PC-3 (cell line): Measurements from ENCODE around the gene ZIC4. TPM values are rescaled to one million over a fixed set of nuclear protein-coding genes. Genes with fewer than 3 reads are reported as not detected.

Source experiments
- ATAC-seq: fragments of 200-7000 bp; cut with Tn5 transposase; 2 replicates; pipeline ENCODE4 v1.9.1; 2020; ENCODE audit warnings: mild to moderate bottlenecking, moderate library complexity
- BruUV-seq: library from RNA; stranded (reverse); fragments of 400-500 nt; replicated peaks from 2 replicates; lab custom pipeline; 2021; lab: Mats Ljungman, UMichigan
- CTCF ChIA-PET: fragments of 300-600 bp; sonication (Branson Sonifier 250); formaldehyde crosslinking; loops from one replicate; lab custom pipeline; 2022; ENCODE audit warnings: antibody characterized with exemption; lab: Charles Lee
- POLR2A ChIA-PET: fragments of 300-600 bp; sonication (Branson Sonifier 250); formaldehyde crosslinking; loops from one replicate; lab custom pipeline; 2022; ENCODE audit warnings: antibody characterized with exemption; ENCODE audit not compliant: unreplicated experiment; lab: Charles Lee
- DNase-seq: peaks from one replicate; pipeline ENCODE4 v3.0.0-alpha.2; 2015
- H2AFZ ChIP-seq: fragments of 300-600 bp; sonication (generic); 2 replicates; pipeline ENCODE4 v1.6.0; 2016; ENCODE audit warnings: antibody characterized with exemption, low read length
- H3F3A ChIP-seq: fragments of 300-600 bp; sonication (generic); one replicate; pipeline ENCODE4 v1.6.0; 2017; ENCODE audit warnings: antibody characterized with exemption, low read length, control low read depth, mild to moderate bottlenecking; ENCODE audit not compliant: unreplicated experiment
- H3K27ac ChIP-seq: fragments of 300-600 bp; sonication (generic); 2 replicates; pipeline ENCODE4 v1.5.1; 2016; ENCODE audit warnings: mild to moderate bottlenecking, low read length
- H3K27me3 ChIP-seq: fragments of 300-600 bp; sonication (generic); 2 replicates; pipeline ENCODE4 v1.6.1; 2016; ENCODE audit warnings: low read length, mixed read lengths
- H3K36me3 ChIP-seq: fragments of 300-600 bp; sonication (generic); 2 replicates; pipeline ENCODE4 v1.6.1; 2016; ENCODE audit warnings: low read depth, mixed run types, low read length, mixed read lengths
- H3K4me1 ChIP-seq: fragments of 300-600 bp; sonication (generic); 2 replicates; pipeline ENCODE4 v1.5.1; 2016; ENCODE audit warnings: low read length; ENCODE audit not compliant: insufficient read depth
- H3K4me2 ChIP-seq: fragments of 300-600 bp; sonication (generic); 2 replicates; pipeline ENCODE4 v1.6.0; 2016; ENCODE audit warnings: low read length
- H3K4me3 ChIP-seq: fragments of 300-600 bp; sonication (generic); 2 replicates; pipeline ENCODE4 v1.5.1; 2016; ENCODE audit warnings: mild to moderate bottlenecking, low read length, mixed read lengths
- H3K79me2 ChIP-seq: fragments of 300-600 bp; sonication (generic); 2 replicates; pipeline ENCODE4 v1.6.1; 2017; ENCODE audit warnings: low read length, mixed read lengths
- H3K9ac ChIP-seq: fragments of 300-600 bp; sonication (generic); 2 replicates; pipeline ENCODE4 v1.6.0; 2016; ENCODE audit warnings: mild to moderate bottlenecking, low read length
- H3K9me2 ChIP-seq: fragments of 300-600 bp; sonication (generic); replicated peaks from 2 replicates; pipeline ENCODE4 v1.6.1; 2016; ENCODE audit warnings: mixed run types, low read length, mixed read lengths
- H3K9me3 ChIP-seq: fragments of 300-600 bp; sonication (generic); 2 replicates; pipeline ENCODE4 v1.6.1; 2016; ENCODE audit warnings: low read length, mixed read lengths
- H4K20me1 ChIP-seq: fragments of 300-600 bp; sonication (generic); 2 replicates; pipeline ENCODE4 v1.6.1; 2016; ENCODE audit warnings: low read length, mixed read lengths
- CTCF ChIP-seq: fragments of 300-600 bp; sonication (generic); conservative IDR thresholded peaks from 2 replicates; pipeline ENCODE4 v1.5.1; 2017; ENCODE audit warnings: antibody characterized with exemption, low read depth, mild to moderate bottlenecking, low read length
- EZH2 ChIP-seq: fragments of 300-600 bp; sonication (generic); IDR thresholded peaks from one replicate; pipeline ENCODE4 v1.6.1; 2017; ENCODE audit warnings: antibody characterized with exemption, mild to moderate bottlenecking, low read length; ENCODE audit not compliant: unreplicated experiment
- EZH2phosphoT487 ChIP-seq: fragments of 300-600 bp; sonication (generic); IDR thresholded peaks from 2 replicates; pipeline ENCODE4 v1.6.1; 2018; ENCODE audit warnings: mild to moderate bottlenecking, antibody characterized with exemption, low read length, borderline replicate concordance
- intact Hi-C: fragments of 100-400 bp; cut with micrococcal nuclease; formaldehyde crosslinking; loops from 2 replicates; pipeline ENCODE4 v1.9.0; 2023
- total RNA-seq: library from RNA; depleted of rRNA; stranded (reverse); fragments of >200 nt; gene quantifications from 2 replicates; pipeline ENCODE4 v1.2.3, GENCODE V29; 2014

The ZIC4 gene
- total RNA-seq, 1 experiment from 2014 or later, result not detected

DNA sequence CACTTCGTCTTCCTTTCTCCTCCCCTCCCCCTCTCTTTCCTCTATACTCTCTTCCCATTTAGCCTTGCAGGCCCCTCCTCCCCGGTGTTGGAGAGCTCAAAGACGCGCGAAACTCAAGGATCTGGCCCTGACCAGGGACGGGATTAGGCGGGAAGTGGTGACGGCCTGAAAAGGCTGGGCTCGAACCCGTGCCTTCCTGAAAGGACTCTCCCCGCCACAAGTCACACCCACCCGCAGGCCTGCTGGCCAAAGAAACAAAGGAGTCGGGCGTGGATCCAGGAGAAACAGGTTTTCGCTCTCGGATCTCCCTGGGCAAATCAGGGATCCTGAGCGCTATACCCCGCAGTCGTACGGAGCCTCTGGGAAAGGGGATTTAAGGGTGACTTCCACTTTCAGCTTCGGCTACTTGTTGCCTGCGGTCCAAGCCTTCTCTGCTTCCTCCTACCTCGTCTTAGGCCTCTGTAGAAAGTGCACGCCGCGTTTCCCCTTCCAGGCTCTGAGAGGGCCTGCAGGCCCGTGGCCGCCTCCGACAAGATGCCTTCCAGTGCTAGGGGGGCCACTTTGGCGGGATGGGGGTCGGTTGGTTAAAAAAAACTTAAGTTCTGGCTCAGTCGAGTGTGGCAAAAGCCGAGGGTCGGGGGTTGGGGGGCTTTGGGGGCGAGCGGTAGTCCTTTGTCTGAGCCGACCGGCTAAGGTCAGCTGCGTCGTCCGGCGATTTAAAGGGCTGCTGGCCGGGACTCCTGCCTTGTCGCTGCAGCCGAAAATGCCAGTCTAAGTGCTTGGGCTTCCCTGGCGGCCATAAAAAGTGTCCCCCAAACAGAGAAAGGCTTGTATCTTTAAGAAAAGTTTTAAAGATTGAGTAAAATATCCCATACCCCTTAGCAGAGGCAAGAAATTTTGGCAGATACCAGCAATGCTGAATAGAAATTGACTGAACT, 8.2 kb downstream of the ZIC4 start:
- Histone ChIP-seq H3K9me2 (no peaks in the 10 kb centered on the region), H3K9ac (no peak overlapping the region), H3K36me3 (no peaks in the 10 kb centered on the region), H3K4me3 (no peak overlapping the region), H2AFZ (no peak overlapping the region), H3K27ac (no peak overlapping the region), H3K79me2 (no peaks in the 10 kb centered on the region), H4K20me1 (no peaks in the 10 kb centered on the region), H3K4me1 (no peaks in the 10 kb centered on the region), H3K4me2 (no peak overlapping the region), H3F3A (no peaks in the 10 kb centered on the region), H3K9me3 (no peaks in the 10 kb centered on the region), H3K27me3 (peaks cover 42% of the 10 kb centered on the region)
- ChIA-PET CTCF (no interaction called here), POLR2A (no interaction called here)
- BruUV-seq, result no TSS peak
- intact Hi-C loops, result no loop called here
- ATAC-seq, result no peak
- TF ChIP-seq CTCF (no peak), EZH2 (no peak), EZH2phosphoT487 (no peak)
- DNase-seq, result no peak

DNA sequence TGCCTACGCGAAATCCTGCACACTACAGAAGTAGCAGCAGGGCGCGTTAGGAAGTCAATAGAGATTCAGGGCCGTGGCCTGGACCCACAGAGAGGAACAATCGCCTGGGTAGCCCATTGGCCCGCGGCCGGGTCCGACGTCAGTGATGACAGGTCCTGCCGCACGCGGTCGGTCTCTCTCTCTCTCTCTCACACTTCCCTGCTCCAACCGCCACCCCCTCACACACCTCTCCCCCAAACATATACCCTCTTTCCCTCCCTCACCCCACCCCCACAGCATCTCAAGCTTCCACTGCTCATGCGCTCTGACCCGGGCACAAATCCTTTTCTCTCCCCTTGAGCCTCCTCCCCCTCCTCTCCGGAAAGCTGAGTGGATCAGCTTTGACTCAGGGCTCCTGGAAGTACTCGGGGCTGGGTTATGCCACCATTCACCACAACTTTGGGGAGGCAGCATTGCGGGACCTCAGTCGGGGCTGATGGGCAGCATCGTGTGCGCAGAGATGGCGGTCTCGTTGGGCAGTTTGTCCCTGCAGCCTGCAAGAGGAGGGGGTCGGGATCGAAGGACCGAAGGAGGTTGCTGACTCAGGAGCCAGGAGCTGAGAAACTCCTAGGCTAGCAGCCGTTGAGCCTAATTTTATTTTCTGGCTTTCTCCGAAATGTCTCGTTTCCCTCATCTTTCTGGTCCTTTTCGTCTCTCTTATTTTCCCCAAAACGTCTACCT, 9.0 kb downstream of the ZIC4 start:
- intact Hi-C loops, result no loop called here
- no TSS peak for BruUV-seq
- ATAC-seq (no peak), DNase-seq (no peak)
- POLR2A ChIA-PET, result no interaction called here
- H3K27ac ChIP-seq, result no peak overlapping the region
- H3K4me1 ChIP-seq, result no peaks in the 10 kb centered on the region
- TF ChIP-seq EZH2phosphoT487 (no peak), EZH2 (no peak), CTCF (no peak)
- H4K20me1 ChIP-seq, result no peaks in the 10 kb centered on the region
- H2AFZ ChIP-seq, result no peak overlapping the region
- no peaks in the 10 kb centered on the region for H3K36me3 ChIP-seq
- no peaks in the 10 kb centered on the region for H3K79me2 ChIP-seq
- H3K9me3 ChIP-seq, result no peaks in the 10 kb centered on the region
- no peak overlapping the region for H3K4me2 ChIP-seq
- H3K9ac ChIP-seq, result no peak overlapping the region
- H3K4me3 ChIP-seq, result no peak overlapping the region
- no peaks in the 10 kb centered on the region for H3K9me2 ChIP-seq
- peaks cover 38% of the 10 kb centered on the region for H3K27me3 ChIP-seq
- no peaks in the 10 kb centered on the region for H3F3A ChIP-seq
- CTCF ChIA-PET, result no interaction called here

GRCh38 chr3:147396712-147397046, 9.7 kb downstream of the ZIC4 start:
- intact Hi-C loops, result no loop called here
- Histone ChIP-seq H3K4me2 (no peak overlapping the region), H3K4me1 (no peaks in the 10 kb centered on the region), H2AFZ (no peak overlapping the region), H3K9ac (no peak overlapping the region), H3K9me2 (no peaks in the 10 kb centered on the region), H3F3A (no peaks in the 10 kb centered on the region), H3K79me2 (no peaks in the 10 kb centered on the region), H4K20me1 (no peaks in the 10 kb centered on the region), H3K27ac (no peak overlapping the region), H3K36me3 (no peaks in the 10 kb centered on the region), H3K4me3 (no peak overlapping the region), H3K27me3 (peaks cover 33% of the 10 kb centered on the region), H3K9me3 (no peaks in the 10 kb centered on the region)
- CTCF ChIA-PET, result no interaction called here
- POLR2A ChIA-PET, result no interaction called here
- TF ChIP-seq CTCF (no peak), EZH2phosphoT487 (no peak), EZH2 (no peak)
- no peak for DNase-seq
- BruUV-seq, result no TSS peak
- ATAC-seq, result no peak
